ENCODE data around the gene APOBEC3B. TPM values are rescaled to one million over a fixed set of nuclear protein-coding genes. Genes with fewer than 3 reads are reported as not detected.

Gene APOBEC3B
- 0.26 TPM in 1 of 2 replicates, not detected in the other for total RNA-seq

- H3K27me3 ChIP-seq (ENCODE audit: control insufficient read depth, insufficient read depth, low read length) = peaks cover under 1% of the 10 kb centered on the region
- no peaks in the 10 kb centered on the region for H3K36me3 ChIP-seq (ENCODE audit: control insufficient read depth, insufficient read depth, low read length)
- DNase-seq (ENCODE audit: low read depth) (peak; percentile 95), FAIRE-seq (no peak)
- peak within 1 kb of the TSS; percentile 1 for H3K4me3 ChIP-seq (ENCODE audit: low read depth, low read length)
- no peak for TF ChIP-seq CTCF (IDR thresholded peaks at IDR 0.05; ENCODE audit: insufficient read depth, low read length, severe bottlenecking)
These were observed at the start of gene APOBEC3B for GRCh38 chr22:38981992-38982927. TSS of gene APOBEC3B (plus strand) at chr22:38982347. CDS start at chr22:38982454, 107 bp downstream.

- peak; percentile 50 for DNase-seq (ENCODE audit: low read depth)
- H3K36me3 ChIP-seq (ENCODE audit: control insufficient read depth, insufficient read depth, low read length) = no peaks in the 10 kb centered on the region
- no peak for TF ChIP-seq CTCF (IDR thresholded peaks at IDR 0.05; ENCODE audit: insufficient read depth, low read length, severe bottlenecking)
- peak; percentile 91 for FAIRE-seq
- H3K4me3 ChIP-seq (ENCODE audit: low read depth, low read length) = no peak overlapping the region
- H3K27me3 ChIP-seq (ENCODE audit: control insufficient read depth, insufficient read depth, low read length) = peaks cover 3% of the 10 kb centered on the region
These were observed 47.1 kb upstream of the APOBEC3B start for GRCh38 chr22:38935023-38935422.

GRCh38 chr22:38935616-38936015, 46.5 kb upstream of the APOBEC3B start:
- no peak for DNase-seq (ENCODE audit: low read depth)
- Histone ChIP-seq H3K36me3 (ENCODE audit: control insufficient read depth, insufficient read depth, low read length) (no peaks in the 10 kb centered on the region), H3K4me3 (ENCODE audit: low read depth, low read length) (no peak overlapping the region), H3K27me3 (ENCODE audit: control insufficient read depth, insufficient read depth, low read length) (peaks cover 3% of the 10 kb centered on the region)
- no peak for TF ChIP-seq CTCF (IDR thresholded peaks at IDR 0.05; ENCODE audit: insufficient read depth, low read length, severe bottlenecking)
- FAIRE-seq = no peak

GRCh38 chr22:38936562-38936961, 45.6 kb upstream of the APOBEC3B start:
- DNase-seq (ENCODE audit: low read depth) = no peak
- no peak for TF ChIP-seq CTCF (IDR thresholded peaks at IDR 0.05; ENCODE audit: insufficient read depth, low read length, severe bottlenecking)
- no peaks in the 10 kb centered on the region for H3K36me3 ChIP-seq (ENCODE audit: control insufficient read depth, insufficient read depth, low read length)
- peaks cover 3% of the 10 kb centered on the region for H3K27me3 ChIP-seq (ENCODE audit: control insufficient read depth, insufficient read depth, low read length)
- peak; percentile 58 for FAIRE-seq
- no peak overlapping the region for H3K4me3 ChIP-seq (ENCODE audit: low read depth, low read length)

GRCh38 chr22:38937036-38937435, 45.1 kb upstream of the APOBEC3B start:
- no peak for FAIRE-seq
- no peak for DNase-seq (ENCODE audit: low read depth)
- H3K4me3 ChIP-seq (ENCODE audit: low read depth, low read length) = no peak overlapping the region
- H3K27me3 ChIP-seq (ENCODE audit: control insufficient read depth, insufficient read depth, low read length) = peaks cover 3% of the 10 kb centered on the region
- TF ChIP-seq CTCF (IDR thresholded peaks at IDR 0.05; ENCODE audit: insufficient read depth, low read length, severe bottlenecking) = no peak
- no peaks in the 10 kb centered on the region for H3K36me3 ChIP-seq (ENCODE audit: control insufficient read depth, insufficient read depth, low read length)

All from bronchial epithelial cell (primary cell).